HUES6 (cell line): ENCODE results near the gene KEL.

Experiments
- H3K27ac ChIP-seq: 2 replicates; pipeline ENCODE4 v1.7.0; 2013; ENCODE audit warnings: low read depth, mild to moderate bottlenecking, low read length, inconsistent platforms
- H3K27me3 ChIP-seq: 2 replicates; pipeline ENCODE4 v1.6.1; 2013; ENCODE audit warnings: low read length; ENCODE audit not compliant: control insufficient read depth, insufficient read depth
- H3K36me3 ChIP-seq: 2 replicates; pipeline ENCODE4 v1.6.1; 2013; ENCODE audit warnings: low read length; ENCODE audit not compliant: control insufficient read depth, insufficient read depth
- H3K4me1 ChIP-seq: 2 replicates; pipeline ENCODE4 v1.6.1; 2013; ENCODE audit warnings: low read length; ENCODE audit not compliant: control insufficient read depth, insufficient read depth
- H3K4me3 ChIP-seq: 2 replicates; pipeline ENCODE4 v1.5.1; 2013; ENCODE audit warnings: low read depth, low read length
- H3K9ac ChIP-seq: one replicate; pipeline ENCODE4 v1.6.1; 2013; ENCODE audit warnings: mild to moderate bottlenecking, low read length
- H3K9me3 ChIP-seq: 2 replicates; pipeline ENCODE4 v1.6.1; 2013; ENCODE audit warnings: low read depth, low read length; ENCODE audit not compliant: control insufficient read depth, insufficient read depth

Gene KEL

DNA sequence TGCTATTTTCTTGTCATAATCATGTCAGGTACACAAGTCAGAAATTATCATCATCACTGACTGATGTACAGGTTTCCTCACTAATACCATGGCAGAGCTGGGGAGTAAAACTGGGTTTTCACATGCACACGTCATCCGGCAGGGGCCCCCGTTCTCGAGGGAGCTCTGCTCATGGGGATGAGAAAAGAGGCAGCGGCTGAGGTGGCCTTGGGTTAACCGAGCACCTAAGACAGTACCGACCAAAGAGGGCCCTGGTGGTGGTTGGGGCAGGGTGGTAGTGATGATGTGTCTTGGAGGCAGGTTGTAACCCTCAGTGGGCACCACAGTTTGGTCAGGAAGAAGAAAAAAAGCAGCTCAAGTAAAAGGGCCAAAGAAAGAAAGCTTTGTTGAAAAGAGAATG lies 64.5 kb downstream of the KEL start:
- peaks cover 5% of the 10 kb centered on the region for H3K4me1 ChIP-seq
- H3K4me3 ChIP-seq, result no peak overlapping the region
- no peak overlapping the region for H3K27ac ChIP-seq
- H3K9ac ChIP-seq, result no peak overlapping the region
- H3K27me3 ChIP-seq, result peaks cover 5% of the 10 kb centered on the region
- no peaks in the 10 kb centered on the region for H3K36me3 ChIP-seq
- H3K9me3 ChIP-seq, result peaks cover 3% of the 10 kb centered on the region; the same call in 1 of the 2 replicates

- H3K4me1 ChIP-seq, result peaks cover 5% of the 10 kb centered on the region
- H3K36me3 ChIP-seq, result no peaks in the 10 kb centered on the region
- peaks cover 10% of the 10 kb centered on the region for H3K27me3 ChIP-seq
- no peak overlapping the region for H3K27ac ChIP-seq
- no peaks in the 10 kb centered on the region for H3K9me3 ChIP-seq
- H3K9ac ChIP-seq, result no peak overlapping the region
- H3K4me3 ChIP-seq, result no peak overlapping the region
These were observed 65.3 kb downstream of the KEL start for GRCh38 chr7:142896741-142897379.

GRCh38 chr7:142896151-142896550 lies 66.0 kb downstream of the KEL start:
- Histone ChIP-seq H3K9ac (no peak overlapping the region), H3K27ac (no peak overlapping the region), H3K4me1 (peaks cover 5% of the 10 kb centered on the region), H3K4me3 (no peak overlapping the region), H3K9me3 (no peaks in the 10 kb centered on the region), H3K36me3 (no peaks in the 10 kb centered on the region), H3K27me3 (peaks cover 15% of the 10 kb centered on the region)

DNA sequence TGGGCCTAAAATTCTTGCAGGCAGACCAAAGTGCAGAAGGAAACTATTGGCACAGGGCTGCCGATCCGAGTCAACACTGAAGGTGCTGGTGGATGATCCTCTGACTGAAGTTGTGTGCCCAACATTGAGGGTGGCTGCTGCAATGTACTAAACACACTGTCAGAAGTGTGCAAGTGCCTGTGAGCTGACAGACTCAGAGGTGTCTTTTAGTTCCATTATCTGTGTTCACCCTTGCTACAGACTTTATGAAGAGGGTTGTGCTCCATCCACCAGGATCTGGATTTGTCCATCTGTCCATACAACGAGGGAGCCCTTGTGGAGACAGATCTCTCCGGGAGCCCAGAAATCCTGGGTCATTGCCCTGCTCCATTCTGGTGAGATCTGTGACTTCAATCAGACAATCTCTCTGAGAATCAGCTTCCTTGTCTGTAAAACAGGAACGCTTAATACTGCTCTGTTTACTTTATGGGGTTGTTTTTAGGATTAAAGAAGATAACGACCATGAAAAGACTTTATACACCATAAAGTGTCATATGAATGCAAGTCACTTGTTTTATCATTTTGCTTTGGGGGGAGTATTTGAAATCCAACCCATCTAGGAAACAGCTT lies 67.1 kb downstream of the KEL start:
- no peak overlapping the region for H3K4me3 ChIP-seq
- peaks cover 5% of the 10 kb centered on the region for H3K4me1 ChIP-seq
- peaks cover 15% of the 10 kb centered on the region for H3K27me3 ChIP-seq
- no peak overlapping the region for H3K9ac ChIP-seq
- no peaks in the 10 kb centered on the region for H3K36me3 ChIP-seq
- no peaks in the 10 kb centered on the region for H3K9me3 ChIP-seq
- H3K27ac ChIP-seq, result no peak overlapping the region

GRCh38 chr7:142894112-142894984 lies 67.8 kb downstream of the KEL start:
- no peaks in the 10 kb centered on the region for H3K36me3 ChIP-seq
- peaks cover 5% of the 10 kb centered on the region for H3K4me1 ChIP-seq
- H3K27ac ChIP-seq, result no peak overlapping the region
- no peaks in the 10 kb centered on the region for H3K9me3 ChIP-seq
- H3K4me3 ChIP-seq, result no peak overlapping the region
- H3K27me3 ChIP-seq, result peaks cover 15% of the 10 kb centered on the region
- H3K9ac ChIP-seq, result no peak overlapping the region

- H3K9ac ChIP-seq, result no peak overlapping the region
- peaks cover 15% of the 10 kb centered on the region for H3K27me3 ChIP-seq
- no peaks in the 10 kb centered on the region for H3K9me3 ChIP-seq
- H3K27ac ChIP-seq, result no peak overlapping the region
- H3K4me3 ChIP-seq, result no peak overlapping the region
- no peaks in the 10 kb centered on the region for H3K4me1 ChIP-seq
- H3K36me3 ChIP-seq, result no peaks in the 10 kb centered on the region
These were observed 69.2 kb downstream of the KEL start for GRCh38 chr7:142892951-142893350.

DNA sequence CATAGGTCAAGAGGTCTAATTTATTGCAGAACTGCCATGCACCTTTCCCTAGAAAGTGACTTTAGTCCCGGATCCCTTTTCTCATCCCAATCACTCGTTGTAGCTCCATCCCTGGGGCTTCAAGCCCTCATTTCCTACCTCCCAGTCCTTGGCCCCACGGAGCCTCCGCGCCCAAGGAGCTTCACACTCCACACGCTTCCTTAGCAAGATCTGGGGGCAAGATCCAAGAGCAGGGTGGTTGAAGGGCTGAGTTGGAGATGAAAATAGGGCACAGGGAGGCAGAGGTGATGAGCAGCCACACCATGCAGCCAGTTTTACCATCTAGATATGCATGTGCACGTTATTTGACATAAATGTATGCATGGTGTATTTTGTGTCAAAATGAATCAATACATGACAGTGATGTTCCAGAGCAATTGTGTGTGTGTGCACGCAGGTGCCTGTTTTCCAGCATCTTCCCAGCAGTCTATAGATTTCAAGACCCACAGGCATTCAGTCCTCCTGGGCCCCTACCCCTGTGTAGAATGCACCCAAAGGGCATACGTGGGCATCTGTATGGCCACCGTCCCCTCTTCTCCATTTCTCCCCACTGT lies 70.6 kb downstream of the KEL start:
- Histone ChIP-seq H3K27ac (no peak overlapping the region), H3K27me3 (peaks cover 15% of the 10 kb centered on the region), H3K4me1 (no peaks in the 10 kb centered on the region), H3K9ac (no peak overlapping the region), H3K4me3 (no peak overlapping the region), H3K36me3 (no peaks in the 10 kb centered on the region), H3K9me3 (no peaks in the 10 kb centered on the region)
